AG10803 (cell line): ENCODE data around the gene SLC37A1.

Source experiments
- DNase-seq: peaks from one replicate; pipeline ENCODE4 v3.0.0; 2010; ENCODE audit warnings: low read depth
- H3K4me3 ChIP-seq: 2 replicates; pipeline ENCODE4 v1.5.1; 2011; ENCODE audit warnings: mild to moderate bottlenecking, low read length, control low read depth
- CTCF ChIP-seq: conservative IDR thresholded peaks from 2 replicates; pipeline ENCODE4 v1.5.1; 2011; ENCODE audit warnings: mild to moderate bottlenecking, low read length, control low read depth, inconsistent platforms

Gene SLC37A1

GRCh38 chr21:42593007-42593814 lies 79.6 kb downstream of the SLC37A1 start:
- H3K4me3 ChIP-seq, result no peak overlapping the region
- DNase-seq, result peak; percentile 34
- peak; percentile 59 for TF ChIP-seq CTCF

DNA sequence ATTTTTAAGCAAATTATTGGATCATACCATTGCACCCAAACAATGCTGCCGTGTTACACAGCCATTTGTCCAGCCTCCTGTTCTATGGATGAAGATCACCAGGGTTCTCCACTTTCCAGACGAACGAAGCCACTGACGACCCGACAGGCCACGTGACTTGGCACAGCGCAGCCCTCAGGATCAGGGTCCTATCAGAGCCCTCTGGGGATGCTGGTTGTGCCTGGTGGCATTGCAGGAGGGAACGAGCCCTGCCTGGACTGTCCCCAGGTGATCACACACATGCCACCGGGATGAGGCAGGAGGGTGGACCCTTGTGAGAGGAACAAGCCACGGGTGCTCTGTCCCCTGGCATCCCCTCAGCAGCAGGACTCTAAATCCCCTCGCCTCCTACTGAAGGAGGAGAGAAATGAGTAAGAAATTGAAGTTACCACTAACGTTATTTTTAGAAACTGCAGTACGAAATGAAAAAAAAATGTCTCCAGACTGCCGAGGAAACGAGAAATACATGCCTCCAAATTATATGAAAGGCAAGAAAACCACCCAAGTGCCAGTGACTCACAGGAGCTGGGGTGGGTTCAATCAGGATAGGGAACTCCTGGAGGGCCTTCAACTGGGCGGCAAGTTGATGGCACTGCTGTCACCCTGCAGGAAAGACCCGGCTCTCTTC lies 81.1 kb downstream of the SLC37A1 start:
- no peak overlapping the region for H3K4me3 ChIP-seq
- TF ChIP-seq CTCF, result no peak
- no peak for DNase-seq

DNA sequence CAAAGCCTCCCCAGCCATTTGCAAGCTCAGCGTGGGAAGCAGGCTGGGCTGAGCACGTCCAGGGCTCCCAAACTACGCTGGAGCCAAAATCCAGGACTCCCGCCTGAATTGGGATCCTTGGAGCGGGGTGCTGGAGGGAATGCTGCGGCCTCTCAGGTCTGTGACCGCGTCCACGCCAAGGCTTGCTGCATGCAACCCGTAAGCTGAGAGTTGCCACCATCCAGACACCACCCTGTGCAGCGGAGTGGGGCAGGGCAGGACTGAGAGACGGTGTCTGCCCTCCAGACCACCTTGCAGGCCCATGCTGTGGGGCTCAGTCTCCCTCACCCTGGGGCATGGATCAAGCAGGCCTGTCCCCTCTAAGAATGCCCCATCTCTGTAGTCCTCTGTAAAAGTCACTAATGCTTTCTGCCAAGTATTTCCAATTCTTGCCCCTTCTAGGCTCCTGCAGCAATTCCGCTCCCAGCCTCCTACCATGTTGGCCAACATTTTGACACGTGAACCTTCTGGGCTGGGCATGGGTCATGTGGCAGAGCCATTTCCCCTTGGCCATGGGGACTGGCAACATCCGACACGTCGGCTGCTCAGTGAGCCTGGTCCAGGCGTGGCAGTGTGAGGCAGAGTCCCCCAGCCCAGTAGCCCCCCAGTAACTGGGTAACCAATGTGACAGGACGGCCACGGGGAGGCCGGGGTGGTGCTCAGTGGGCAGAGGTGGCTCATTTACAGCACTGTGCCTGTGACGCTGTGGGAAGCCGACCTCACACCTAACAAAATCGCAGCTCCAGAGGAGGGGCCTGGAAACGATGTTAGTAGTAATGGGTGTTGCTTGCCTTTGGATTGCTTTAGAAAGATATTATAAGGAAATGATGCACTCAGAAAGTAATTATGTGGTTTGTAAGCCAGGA lies 81.9 kb downstream of the SLC37A1 start:
- H3K4me3 ChIP-seq, result no peak overlapping the region
- no peak for TF ChIP-seq CTCF
- DNase-seq, result no peak

DNA sequence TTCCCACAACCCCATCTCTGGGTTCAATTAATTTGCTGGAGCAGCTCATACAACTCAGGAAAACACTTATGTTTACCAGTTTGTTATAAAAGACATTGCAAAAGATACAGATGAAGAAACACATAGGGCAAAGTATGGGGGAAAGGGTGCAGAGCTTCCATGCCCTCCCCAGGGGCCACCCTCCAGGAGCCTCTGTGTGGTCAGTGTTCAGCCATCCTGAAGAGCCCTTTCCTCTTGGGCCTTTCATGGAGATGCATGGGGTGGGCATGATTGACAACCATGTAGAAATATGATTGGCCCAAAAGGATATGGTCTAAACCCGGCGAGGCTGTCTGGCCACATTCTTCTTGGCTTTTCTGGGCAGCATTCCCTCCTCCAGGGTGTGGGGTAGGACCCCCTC lies 83.0 kb downstream of the SLC37A1 start:
- no peak for DNase-seq
- no peak overlapping the region for H3K4me3 ChIP-seq
- TF ChIP-seq CTCF, result no peak

- no peak overlapping the region for H3K4me3 ChIP-seq
- no peak for TF ChIP-seq CTCF
- no peak for DNase-seq
These were observed 84.0 kb downstream of the SLC37A1 start for GRCh38 chr21:42597487-42598158.

- H3K4me3 ChIP-seq, result no peak overlapping the region
- DNase-seq, result no peak
- TF ChIP-seq CTCF, result no peak
These were observed 84.6 kb downstream of the SLC37A1 start for GRCh38 chr21:42598159-42598735.
